Upper lobe of left lung (tissue), 6 donors: ENCODE results near the gene RASGEF1C. TPM values are rescaled to one million over a fixed set of nuclear protein-coding genes. Genes with fewer than 3 reads are reported as not detected.

Source experiments
- ATAC-seq, 2 donors: fragments of 200-7000 bp; cut with Tn5 transposase; one replicate each; pipeline ENCODE4 v1.9.1; 2022; ENCODE audit warnings: mild to moderate bottlenecking in 2 of 2, moderate library complexity in 2 of 2; ENCODE audit not compliant: low FRiP score in 2 of 2
- DNase-seq, 2 donors: peaks; one replicate each; pipeline ENCODE4 v3.0.0-alpha.2; 2019 to 2020
- H3K27ac ChIP-seq, 4 donors: fragments of 200-600 bp; sonication (generic); one replicate each; pipeline ENCODE4 v1.5.1; 2016 to 2019
- H3K27me3 ChIP-seq, 4 donors: fragments of 200-600 bp; sonication (generic); one replicate each; pipeline ENCODE4 v1.5.1; 2017 to 2019
- H3K36me3 ChIP-seq, 4 donors: fragments of 200-600 bp; sonication (generic); one replicate each; pipeline ENCODE4 v1.5.1; 2016 to 2019
- H3K4me1 ChIP-seq, 4 donors: fragments of 200-600 bp; sonication (generic); one replicate each; pipeline ENCODE4 v1.5.1; 2018 to 2019
- H3K4me3 ChIP-seq, 4 donors: fragments of 200-600 bp; sonication (generic); one replicate each; pipeline ENCODE4 v1.5.1; 2017 to 2019; ENCODE audit warnings: mild to moderate bottlenecking in 2 of 4, moderate library complexity in 1 of 4
- H3K9me3 ChIP-seq, 4 donors: fragments of 200-600 bp; sonication (generic); one replicate each; pipeline ENCODE4 v1.5.1; 2018 to 2019
- CTCF ChIP-seq, 6 experiments: fragments of 450-650 bp in 4 of 6; fragments of 200-600 bp in 2 of 6; sonication (generic) in 2 of 6; IDR thresholded peaks; one replicate each; pipeline ENCODE4 v1.5.1; 2016 to 2019; ENCODE audit warnings: antibody characterized with exemption in 6 of 6
- EP300 ChIP-seq, 4 donors: sonication (generic); formaldehyde crosslinking; IDR thresholded peaks; one replicate each; pipeline ENCODE4 v1.5.1; 2017; ENCODE audit warnings: antibody characterized with exemption in 4 of 4, control low read depth in 2 of 4
- POLR2A ChIP-seq, 4 donors: fragments of 450-650 bp; IDR thresholded peaks; one replicate each; pipeline ENCODE4 v1.5.1; 2016 to 2017; ENCODE audit warnings: antibody characterized with exemption in 4 of 4, mild to moderate bottlenecking in 2 of 4
- POLR2AphosphoS5 ChIP-seq, 2 donors: sonication (generic); formaldehyde crosslinking; IDR thresholded peaks; one replicate each; pipeline ENCODE4 v1.5.1; 2017; ENCODE audit warnings: antibody characterized with exemption in 2 of 2
- WGBS, 2 donors: methylation state at CpG; one replicate each; pipeline ENCODE4 v1.1.5; 2017 to 2018; 5-methylcytosine and 5-hydroxymethylcytosine counted together
- total RNA-seq, 6 donors: library from RNA; depleted of rRNA in 4 of 6; stranded (reverse); fragments of >200 nt in 4 of 6; gene quantifications; one replicate each; pipeline versions ENCODE4 v1.1.0 to v1.2.1, GENCODE V29; 2016 to 2021
- donor health status: DM: no; HTN: no; CAD: no; lungs with moderate emphysema.
- donor health status: DM: no; HTN: yes; CAD: no; lungs with severe emphysema.

The RASGEF1C gene
- total RNA-seq, 6 donors from 2014 or later, result not detected

GRCh38 chr5:180077594-180078284 is 131.3 kb downstream of the RASGEF1C start:
- ATAC-seq, result no peak
- no peak overlapping the region for H3K4me3 ChIP-seq

GRCh38 chr5:180075703-180076102 is 133.3 kb downstream of the RASGEF1C start:
- WGBS, 2 donors, result 83 to 88% methylated on average over 1 of the region's 1 CpG
- ATAC-seq, result no peak
- Histone ChIP-seq H3K4me3 (no peak overlapping the region), H3K27ac (no peak overlapping the region), H3K27me3 (no peaks in the 10 kb centered on the region), H3K9me3 (no peaks in the 10 kb centered on the region), H3K4me1 (peaks cover 0 to 8% (median 6%) of the 10 kb centered on the region in 4 donors), H3K36me3 (no peaks in the 10 kb centered on the region)
- DNase-seq, result no peak
- TF ChIP-seq POLR2A (IDR thresholded peaks at IDR 0.05), result no peak
- TF ChIP-seq POLR2AphosphoS5 (IDR thresholded peaks at IDR 0.05), result no peak
- TF ChIP-seq EP300 (IDR thresholded peaks at IDR 0.05), result no peak
- TF ChIP-seq CTCF (IDR thresholded peaks at IDR 0.05), result no peak

More at GRCh38 chr5:180077594-180078284, 131.3 kb downstream of the RASGEF1C start:
- TF ChIP-seq CTCF (IDR thresholded peaks at IDR 0.05) (no peak), POLR2A (IDR thresholded peaks at IDR 0.05) (no peak), EP300 (IDR thresholded peaks at IDR 0.05) (no peak), POLR2AphosphoS5 (IDR thresholded peaks at IDR 0.05) (no peak)
- WGBS, 2 donors, result 82 to 86% methylated on average over 8 to 9 of the region's 9 CpGs
- H3K27me3 ChIP-seq, result no peaks in the 10 kb centered on the region
- DNase-seq, result no peak
- H3K4me1 ChIP-seq, result no peaks in the 10 kb centered on the region
- H3K27ac ChIP-seq, result no peak overlapping the region
- no peaks in the 10 kb centered on the region for H3K36me3 ChIP-seq
- H3K9me3 ChIP-seq, result no peaks in the 10 kb centered on the region

GRCh38 chr5:180074462-180074861 is 134.5 kb downstream of the RASGEF1C start:
- Histone ChIP-seq H3K36me3 (no peaks in the 10 kb centered on the region), H3K4me1 (peaks cover 8 to 21% (median 16%) of the 10 kb centered on the region in 4 donors), H3K9me3 (no peaks in the 10 kb centered on the region), H3K27ac (no peak overlapping the region), H3K4me3 (no peak overlapping the region), H3K27me3 (no peaks in the 10 kb centered on the region)
- WGBS, 2 donors, result 50 to 54% methylated on average over 4 of the region's 4 CpGs
- DNase-seq (no peak), ATAC-seq (no peak)
- TF ChIP-seq CTCF (IDR thresholded peaks at IDR 0.05) (no peak), EP300 (IDR thresholded peaks at IDR 0.05) (no peak)

GRCh38 chr5:180072556-180072955 is 136.5 kb downstream of the RASGEF1C start:
- ATAC-seq (no peak), DNase-seq (peak in 1 of 2 donors; percentile 88)
- Histone ChIP-seq H3K4me3 (peak overlapping the region in 2 of 4 donors; percentile 69 to 95), H3K36me3 (no peaks in the 10 kb centered on the region), H3K9me3 (no peaks in the 10 kb centered on the region), H3K27ac (peak overlapping the region in 3 of 4 donors; percentile 94 to 99 (median 96)), H3K4me1 (peaks cover 12 to 32% (median 20%) of the 10 kb centered on the region in 4 donors), H3K27me3 (no peaks in the 10 kb centered on the region)
- TF ChIP-seq CTCF (IDR thresholded peaks at IDR 0.05), result no peak
- TF ChIP-seq EP300 (IDR thresholded peaks at IDR 0.05), result no peak
- TF ChIP-seq POLR2A (IDR thresholded peaks at IDR 0.05), result no peak
- TF ChIP-seq POLR2AphosphoS5 (IDR thresholded peaks at IDR 0.05), result no peak
- WGBS, 2 donors, result 91% methylated on average over 16 to 25 of the region's 25 CpGs

- no peak for DNase-seq
- 20 to 24% methylated on average over 13 to 14 of the region's 14 CpGs for WGBS, 2 donors
- peak overlapping the region; percentile 94 to 99 (median 96) for H3K27ac ChIP-seq
Observed at GRCh38 chr5:180072256-180072548, 136.8 kb downstream of the RASGEF1C start.

More at GRCh38 chr5:180072256-180072548, 136.8 kb downstream of the RASGEF1C start:
- Histone ChIP-seq H3K36me3 (no peaks in the 10 kb centered on the region), H3K27me3 (no peaks in the 10 kb centered on the region), H3K4me1 (peaks cover 12 to 32% (median 20%) of the 10 kb centered on the region in 4 donors), H3K9me3 (no peaks in the 10 kb centered on the region), H3K4me3 (peak overlapping the region in 3 of 4 donors; percentile 69 to 98 (median 95))
- TF ChIP-seq CTCF (IDR thresholded peaks at IDR 0.05), result no peak
- ATAC-seq, result no peak
